GM21381 (cell line): ENCODE data around the gene HES2.
A peak's percentile ranks its signal among the peaks of the same experiment; 100 is the strongest.
"Not testable (repeated sequence)": the region's sequence is repeated elsewhere in the genome, so short reads cannot be mapped to it uniquely, and the experiment has no call there.

Source experiments
- ATAC-seq: cut with Tn5 transposase; IDR thresholded peaks from one replicate; pipeline ENCODE4 v1.9.1; 2021; ENCODE audit warnings: mild to moderate bottlenecking, moderate library complexity; ENCODE audit not compliant: unreplicated experiment

HES2 gene

DNA sequence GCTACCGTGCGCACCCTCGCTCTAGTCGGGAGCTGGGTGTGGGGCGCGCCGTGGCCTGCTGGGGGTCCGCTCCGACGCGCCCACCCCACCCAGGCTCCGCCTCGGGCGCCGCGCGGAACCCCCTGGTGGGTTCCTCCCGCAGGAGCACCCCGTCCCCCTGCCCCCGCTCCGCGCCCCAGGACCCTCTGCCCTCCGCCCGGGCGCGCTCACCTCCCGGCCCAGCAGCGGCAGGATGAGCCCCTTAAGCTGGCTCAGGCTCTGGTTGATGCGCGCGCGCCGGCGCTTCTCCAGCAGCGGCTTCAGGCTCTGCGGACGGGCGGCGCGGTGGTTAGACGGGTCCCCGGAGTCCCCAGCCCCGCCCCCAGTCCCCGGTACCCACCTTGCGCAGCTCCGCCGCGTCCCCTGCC, 319 bp downstream of the HES2 start:
- no peak for ATAC-seq

GRCh38 chr1:6418668-6419396, 887 bp downstream of the HES2 start:
- ATAC-seq, result no peak

DNA sequence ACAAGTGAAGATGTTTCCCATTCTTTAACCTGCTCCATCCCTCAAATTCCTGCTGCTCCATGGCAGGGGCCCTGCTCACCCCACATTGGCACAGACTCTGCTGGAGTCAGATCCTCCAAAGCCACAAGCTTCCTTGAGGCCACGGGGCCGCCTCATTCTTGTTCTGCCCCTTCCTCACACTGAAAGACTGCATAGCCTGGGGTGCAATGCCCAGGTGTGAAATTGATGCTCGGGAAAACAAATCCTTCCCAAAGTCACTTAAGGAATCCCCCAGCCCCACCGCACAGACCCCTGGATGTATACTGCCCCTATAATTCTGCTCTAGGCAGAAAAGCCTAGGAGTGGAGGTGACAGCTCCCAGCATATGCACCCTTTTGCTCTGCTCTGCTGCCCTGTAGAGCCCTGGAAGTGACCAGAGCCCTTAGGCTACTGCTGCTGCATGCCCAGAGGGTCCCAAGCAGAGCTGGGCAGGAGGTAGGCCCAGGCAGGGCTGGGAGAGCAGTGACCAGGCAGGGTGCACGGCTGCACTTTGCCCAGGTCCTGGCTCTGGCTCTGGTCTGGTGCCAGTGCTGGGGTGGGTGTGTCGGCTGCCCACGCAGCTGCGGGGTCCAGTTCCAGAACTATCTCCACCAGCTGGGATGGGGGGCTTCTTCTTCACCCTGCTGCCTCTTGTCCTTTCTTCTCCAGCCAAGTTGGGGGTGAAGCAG, 1.6 kb downstream of the HES2 start:
- ATAC-seq, result no peak

DNA sequence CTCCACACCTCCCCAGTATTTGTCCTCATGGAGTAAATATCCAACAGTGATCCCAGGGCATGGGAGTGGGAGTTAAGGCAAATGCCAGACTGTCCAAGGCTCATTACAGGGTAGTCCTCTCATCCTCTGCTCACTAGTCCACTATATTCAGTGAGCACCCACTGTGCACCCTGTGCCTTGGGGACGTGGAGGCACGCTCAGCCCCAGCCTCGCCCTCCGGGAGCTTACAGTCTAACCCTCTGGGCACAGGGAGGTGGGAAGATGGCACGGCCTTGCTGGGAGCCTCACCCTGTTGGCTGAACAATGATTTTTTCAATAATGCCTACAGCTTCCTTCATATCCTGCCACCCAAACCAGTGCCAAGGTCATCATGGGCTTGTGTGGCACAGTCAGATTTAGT, 2.8 kb downstream of the HES2 start:
- ATAC-seq, result no peak

DNA sequence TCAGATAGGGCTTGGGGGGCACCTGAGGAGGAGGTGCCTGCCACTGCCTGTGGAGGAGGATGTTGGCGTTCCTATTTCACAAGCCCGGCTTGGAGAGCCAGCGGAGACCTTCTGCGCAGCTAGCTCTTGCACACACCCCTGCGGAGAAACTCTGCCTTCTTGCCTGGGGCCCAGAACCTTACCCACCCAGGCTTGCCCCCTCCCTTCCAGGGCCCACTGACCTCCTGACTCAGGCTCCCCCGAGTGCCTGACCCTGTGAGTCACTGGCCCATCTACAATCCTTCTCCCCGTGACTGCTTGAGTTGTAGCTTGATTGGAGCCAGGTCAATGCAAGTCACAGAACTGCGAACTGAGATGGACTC, 3.4 kb downstream of the HES2 start:
- ATAC-seq, result no peak

- no peak for ATAC-seq
Observed at GRCh38 chr1:6414881-6415626, 4.7 kb downstream of the HES2 start.

DNA sequence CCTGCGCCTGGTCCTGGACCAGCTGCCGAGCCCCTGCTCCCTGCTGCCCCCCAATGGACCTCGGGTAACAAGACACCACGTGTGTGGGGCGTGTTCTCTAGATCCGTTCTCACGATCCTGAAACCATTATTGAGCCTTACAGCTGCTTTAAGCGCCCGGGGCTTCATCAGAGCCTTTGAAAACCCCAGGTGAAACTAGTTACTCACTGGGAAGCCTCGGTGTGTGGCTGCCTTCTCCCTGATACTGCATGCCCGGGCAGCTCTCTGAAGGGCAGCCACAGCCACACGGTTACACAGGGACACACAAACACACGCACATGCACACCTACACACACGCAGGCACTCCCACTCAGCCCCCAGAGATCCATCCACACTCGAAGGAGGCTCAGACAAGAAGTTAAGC, 5.3 kb downstream of the HES2 start:
- peak; percentile 83 for ATAC-seq

- no peak for ATAC-seq
Observed at GRCh38 chr1:6412896-6413295, 6.8 kb downstream of the HES2 start.

GRCh38 chr1:6410248-6410893, 9.3 kb downstream of the HES2 start:
- no peak for ATAC-seq

DNA sequence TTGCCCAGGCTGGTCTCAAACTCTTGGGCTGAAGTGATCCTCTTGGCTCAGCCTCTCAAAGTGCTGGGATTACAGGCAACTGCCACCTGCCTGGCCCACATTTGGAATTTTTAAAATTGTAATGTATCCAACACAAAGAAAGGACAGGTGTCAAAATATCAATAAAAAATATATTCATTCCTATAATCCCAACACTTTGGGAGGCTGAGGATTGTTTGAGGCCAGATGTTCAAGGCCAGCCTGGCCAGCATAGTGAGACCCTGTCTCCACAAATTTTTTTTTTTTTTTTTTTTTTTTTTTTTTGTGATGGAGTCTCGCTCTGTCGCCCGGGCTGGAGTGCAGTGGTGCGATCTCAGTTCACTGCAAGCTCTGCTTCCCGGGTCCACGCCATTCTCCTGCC, 10.0 kb downstream of the HES2 start:
- no peak for ATAC-seq

DNA sequence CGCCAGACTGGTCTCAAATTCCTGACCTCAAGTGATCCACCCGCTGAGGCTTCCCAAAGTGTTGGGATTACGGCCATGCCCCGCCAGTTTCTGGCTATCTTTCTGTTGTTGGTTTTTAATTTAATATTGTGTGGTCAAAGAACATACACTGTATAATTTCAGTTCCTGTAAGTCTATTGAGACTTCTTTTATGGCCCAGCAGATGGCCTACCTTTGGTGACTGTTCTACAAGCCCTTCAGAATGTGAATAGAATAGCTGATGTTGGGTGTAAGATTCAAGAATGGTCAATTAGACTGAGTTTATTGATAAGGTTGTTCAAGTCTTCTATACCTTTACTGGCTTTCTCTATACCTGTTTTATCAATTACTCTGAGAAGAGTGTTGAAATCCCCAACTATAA, 10.7 kb downstream of the HES2 start:
- no peak for ATAC-seq

DNA sequence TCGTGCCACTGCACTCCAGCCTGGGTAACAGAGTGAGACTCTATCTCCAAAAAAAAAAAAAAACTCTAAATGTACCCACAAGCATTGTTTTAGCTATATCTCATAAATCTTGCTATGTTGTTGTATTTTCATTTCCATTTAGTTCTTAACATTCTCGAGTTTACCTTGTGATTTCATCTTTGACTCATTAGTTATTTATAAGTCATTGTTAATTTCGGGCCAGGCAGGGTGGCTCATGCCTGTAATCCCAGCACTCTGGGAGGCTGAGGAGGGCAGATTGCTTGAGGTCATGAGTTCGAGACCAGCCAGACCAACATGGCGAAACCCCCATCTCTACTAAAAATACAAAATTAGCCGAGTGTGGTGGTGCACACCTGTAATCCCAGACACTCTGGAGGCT, 11.7 kb downstream of the HES2 start:
- ATAC-seq, result no peak

DNA sequence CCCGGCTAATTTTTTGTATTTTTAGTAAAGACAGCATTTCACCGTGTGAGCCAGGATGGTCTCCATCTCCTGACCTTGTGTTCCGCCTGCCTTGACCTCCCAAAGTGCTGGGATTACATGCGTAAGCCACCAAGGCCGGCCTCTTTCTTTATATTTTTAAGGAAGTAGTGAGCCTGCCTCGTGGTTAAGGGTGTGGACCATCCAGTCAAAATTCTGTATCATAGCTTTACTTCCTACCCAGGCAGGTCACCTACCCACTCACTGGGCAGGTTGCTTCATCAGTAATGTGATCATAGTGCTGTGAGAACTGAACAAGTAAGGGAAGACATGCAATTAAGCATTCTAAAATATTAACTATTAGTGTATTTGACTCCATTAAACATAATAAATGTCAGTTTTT, 18.0 kb downstream of the HES2 start:
- ATAC-seq, result no peak

DNA sequence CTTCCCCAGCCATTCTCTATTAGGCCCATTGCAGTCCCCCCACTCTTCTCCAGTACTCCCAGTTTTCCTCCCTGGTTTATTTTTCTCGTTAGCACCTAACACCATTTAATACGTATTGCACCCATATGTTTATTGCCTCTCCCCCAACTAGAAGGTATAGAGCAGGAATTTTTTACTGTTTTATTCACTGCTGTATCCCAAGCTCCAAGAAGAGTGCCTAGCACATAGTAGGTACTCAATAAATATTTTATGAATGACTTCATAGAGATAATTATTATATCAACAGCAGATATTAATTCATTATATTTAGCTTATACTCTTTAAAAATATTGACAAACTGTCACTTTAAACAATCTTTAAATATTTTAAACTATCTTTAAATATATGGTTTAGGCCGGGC, 20.4 kb downstream of the HES2 start:
- ATAC-seq, result no peak

DNA sequence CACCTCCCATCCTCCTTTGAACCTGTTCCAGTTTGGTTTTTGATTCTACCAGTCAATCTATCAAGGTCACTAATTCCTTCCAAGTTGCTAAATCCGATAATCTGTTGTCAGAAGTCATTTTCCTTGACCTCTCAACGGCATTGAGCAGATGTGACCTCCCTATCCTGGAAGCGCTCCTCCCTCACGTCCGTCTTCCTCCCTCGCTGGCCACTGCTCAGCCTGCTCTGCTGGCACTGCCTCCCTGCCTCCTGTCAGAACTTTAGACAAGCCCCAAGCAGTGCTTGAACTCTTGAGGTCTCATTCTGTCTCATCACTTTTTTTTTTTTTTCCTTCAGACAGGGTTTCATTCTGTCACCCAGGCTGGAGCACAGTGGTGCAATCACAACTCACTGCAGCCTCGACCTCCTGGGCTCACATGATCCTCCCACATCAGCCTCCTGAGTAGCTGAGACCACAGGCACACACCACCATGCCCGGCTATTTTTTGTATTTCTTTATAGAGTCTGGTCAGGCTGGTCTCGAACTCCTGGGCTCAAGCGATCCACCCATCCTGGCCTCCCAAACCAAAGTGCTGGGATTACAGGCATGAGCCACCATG, 21.8 kb downstream of the HES2 start:
- no peak for ATAC-seq

- ATAC-seq, result no peak
Observed at GRCh38 chr1:6396998-6397397, 22.7 kb downstream of the HES2 start.

DNA sequence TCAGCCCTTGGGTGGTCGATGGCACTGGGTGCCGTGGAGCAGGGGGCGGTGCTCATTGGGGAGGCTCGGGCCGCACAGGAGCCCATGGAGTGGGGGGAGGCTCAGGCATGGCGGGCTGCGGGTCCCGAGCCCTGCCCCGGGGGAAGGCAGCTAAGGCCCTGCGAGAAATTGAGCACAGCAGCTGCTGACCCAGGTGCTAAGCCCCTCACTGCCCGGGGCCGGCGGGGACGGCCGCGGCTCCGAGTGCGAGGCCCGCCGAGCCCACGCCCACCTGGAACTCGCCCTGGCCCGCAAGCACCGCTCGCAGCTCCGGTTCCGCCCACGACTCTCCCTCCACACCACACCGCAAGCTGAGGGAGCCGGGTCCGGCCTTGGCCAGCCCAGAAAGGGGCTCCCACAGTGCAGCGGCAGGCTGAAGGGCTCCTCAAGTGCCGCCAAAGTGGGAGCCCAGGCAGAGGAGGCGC, 23.9 kb downstream of the HES2 start:
- ATAC-seq, result not testable (repeated sequence)

DNA sequence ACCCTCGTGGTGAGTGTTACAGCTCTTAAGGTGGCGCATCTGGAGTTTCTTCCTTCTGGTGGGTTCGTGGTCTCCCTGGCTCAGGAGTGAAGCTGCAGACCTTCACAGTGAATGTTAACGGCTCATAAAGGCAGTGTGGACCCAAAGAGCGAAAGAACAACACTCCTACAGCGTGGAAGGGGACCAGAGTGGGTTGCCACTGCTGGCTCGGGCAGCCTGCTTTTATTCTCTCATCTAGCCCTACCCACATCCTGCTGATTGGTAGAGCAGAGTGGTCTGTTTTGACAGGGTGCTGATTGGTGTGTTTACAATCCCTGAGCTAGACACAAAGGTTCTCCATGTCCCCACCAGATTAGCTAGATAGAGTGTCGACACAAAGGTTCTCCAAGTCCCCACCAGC, 24.6 kb downstream of the HES2 start:
- not testable (repeated sequence) for ATAC-seq

DNA sequence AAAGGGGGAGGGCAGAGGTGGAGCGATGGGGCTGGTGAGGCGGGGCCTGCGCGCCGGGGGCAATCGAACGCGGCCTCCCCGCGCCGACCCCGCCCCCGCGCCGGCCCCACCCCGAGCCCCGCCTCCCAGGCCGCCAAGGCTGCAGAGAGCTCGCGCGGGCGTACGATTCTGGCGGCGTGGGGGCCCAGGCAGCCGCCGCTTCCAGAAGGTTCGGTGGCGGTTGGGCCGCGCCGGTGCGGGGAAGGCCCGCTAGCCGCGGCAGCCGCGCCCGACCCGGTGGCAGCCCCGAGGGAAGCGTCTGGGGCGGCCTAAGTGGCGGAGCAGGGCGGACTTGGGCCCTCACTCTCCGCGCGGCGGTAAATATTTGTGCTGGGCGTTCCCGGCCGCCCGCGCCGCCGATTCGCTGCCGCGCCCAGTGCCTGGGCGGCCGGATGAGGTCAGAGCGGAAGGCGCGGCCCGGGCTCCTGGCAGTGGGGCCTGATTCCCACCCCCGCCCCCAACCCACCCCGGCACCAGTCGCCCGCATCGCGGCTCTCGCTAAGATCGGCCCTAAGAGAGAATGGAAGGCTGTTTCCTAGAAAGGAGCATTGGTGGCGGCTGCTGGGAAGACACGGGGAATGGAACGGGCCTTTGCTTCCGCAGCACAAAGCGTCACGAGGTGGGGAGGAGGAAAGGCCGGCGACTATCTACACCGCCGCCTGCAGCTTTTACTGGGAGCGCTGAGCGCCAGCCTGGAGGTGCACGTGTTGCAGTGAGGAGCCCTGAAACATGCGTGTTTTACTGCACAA, 26.1 kb downstream of the HES2 start, which contains the start of gene ACOT7:
Gene ACOT7, minus strand, starts transcription at position 368 of the 788 bp plus-strand sequence. CDS start 368 bp downstream, outside the sequence.
- peak; percentile 75 for ATAC-seq

- ATAC-seq, result peak; percentile 8
Observed at GRCh38 chr1:6392809-6393399, 26.8 kb downstream of the HES2 start.
